ENCODE measurements around the gene RNF212. TPM values are rescaled to one million over a fixed set of nuclear protein-coding genes. Genes with fewer than 3 reads are reported as not detected.

The RNF212 gene
- total RNA-seq, 2 donors from 2014 or later: 7.1 to 15.3 TPM

GRCh38 chr4:1023895-1024740 lies 89.2 kb downstream of the RNF212 start:
- 94% methylated on average over 56 of the region's 83 CpGs for WGBS
- intact Hi-C loops (cut with DNase I): no loop called here
- Histone ChIP-seq H3K27me3 (replicated peaks; ENCODE audit: insufficient read depth) (no peaks in the 10 kb centered on the region), H3K4me1 (replicated peaks) (no peaks in the 10 kb centered on the region), H3K4me3 (no peak overlapping the region), H3K27ac (no peak overlapping the region), H3K9me3 (no peaks in the 10 kb centered on the region), H3K36me3 (no peaks in the 10 kb centered on the region)
- no peak for DNase-seq (ENCODE audit: low spot score)
- no peak for TF ChIP-seq POLR2A (IDR thresholded peaks at IDR 0.05)

DNA sequence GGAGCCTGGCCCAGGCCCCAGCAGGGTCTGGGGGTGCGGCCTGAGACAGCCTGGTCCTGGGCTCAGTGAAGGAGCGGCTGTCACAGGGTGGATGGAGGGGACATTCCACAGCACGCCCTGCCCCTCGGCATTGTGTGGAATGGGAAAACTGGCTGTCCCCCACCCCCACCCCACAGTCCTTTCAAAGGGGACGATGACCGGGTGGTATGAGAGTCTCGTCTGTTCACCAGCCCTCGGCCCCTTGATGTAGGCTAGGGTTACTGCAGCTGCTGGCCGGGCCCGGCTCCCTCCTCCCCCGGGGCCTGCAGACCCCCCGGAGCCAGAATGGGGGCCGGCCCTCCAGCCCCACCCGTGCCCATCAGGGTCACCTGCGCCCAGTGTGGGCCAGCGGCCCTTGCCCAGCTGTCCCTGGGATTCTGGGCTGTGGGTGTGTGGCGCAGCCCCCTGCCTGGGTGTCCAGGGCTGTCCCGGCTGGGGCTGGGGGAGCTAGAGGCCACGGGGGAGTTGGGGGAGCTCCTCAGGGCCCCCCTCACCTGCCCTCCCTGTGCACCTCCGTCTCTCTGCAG lies 90.2 kb downstream of the RNF212 start:
- intact Hi-C loops (cut with DNase I): no loop called here
- Histone ChIP-seq H3K4me1 (replicated peaks) (no peaks in the 10 kb centered on the region), H3K36me3 (no peaks in the 10 kb centered on the region), H3K27ac (no peak overlapping the region), H3K27me3 (replicated peaks; ENCODE audit: insufficient read depth) (no peaks in the 10 kb centered on the region), H3K9me3 (no peaks in the 10 kb centered on the region), H3K4me3 (no peak overlapping the region)
- WGBS: 97% methylated on average over 15 of the region's 20 CpGs
- TF ChIP-seq POLR2A (IDR thresholded peaks at IDR 0.05) (no peak), CTCF (IDR thresholded peaks at IDR 0.05) (no peak), POLR2AphosphoS5 (IDR thresholded peaks at IDR 0.05) (no peak)
- DNase-seq (ENCODE audit: low spot score): no peak

- TF ChIP-seq CTCF (IDR thresholded peaks at IDR 0.05) (no peak), POLR2A (IDR thresholded peaks at IDR 0.05) (no peak), POLR2AphosphoS5 (IDR thresholded peaks at IDR 0.05) (no peak)
- Histone ChIP-seq H3K27ac (no peak overlapping the region), H3K36me3 (no peaks in the 10 kb centered on the region), H3K4me3 (no peak overlapping the region), H3K9me3 (no peaks in the 10 kb centered on the region), H3K4me1 (replicated peaks) (no peaks in the 10 kb centered on the region), H3K27me3 (replicated peaks; ENCODE audit: insufficient read depth) (no peaks in the 10 kb centered on the region)
- DNase-seq (ENCODE audit: low spot score): no peak
- 71% methylated on average over 19 of the region's 19 CpGs for WGBS
- intact Hi-C loops (cut with DNase I): no loop called here
Observed at GRCh38 chr4:1022739-1023066, 90.7 kb downstream of the RNF212 start.

DNA sequence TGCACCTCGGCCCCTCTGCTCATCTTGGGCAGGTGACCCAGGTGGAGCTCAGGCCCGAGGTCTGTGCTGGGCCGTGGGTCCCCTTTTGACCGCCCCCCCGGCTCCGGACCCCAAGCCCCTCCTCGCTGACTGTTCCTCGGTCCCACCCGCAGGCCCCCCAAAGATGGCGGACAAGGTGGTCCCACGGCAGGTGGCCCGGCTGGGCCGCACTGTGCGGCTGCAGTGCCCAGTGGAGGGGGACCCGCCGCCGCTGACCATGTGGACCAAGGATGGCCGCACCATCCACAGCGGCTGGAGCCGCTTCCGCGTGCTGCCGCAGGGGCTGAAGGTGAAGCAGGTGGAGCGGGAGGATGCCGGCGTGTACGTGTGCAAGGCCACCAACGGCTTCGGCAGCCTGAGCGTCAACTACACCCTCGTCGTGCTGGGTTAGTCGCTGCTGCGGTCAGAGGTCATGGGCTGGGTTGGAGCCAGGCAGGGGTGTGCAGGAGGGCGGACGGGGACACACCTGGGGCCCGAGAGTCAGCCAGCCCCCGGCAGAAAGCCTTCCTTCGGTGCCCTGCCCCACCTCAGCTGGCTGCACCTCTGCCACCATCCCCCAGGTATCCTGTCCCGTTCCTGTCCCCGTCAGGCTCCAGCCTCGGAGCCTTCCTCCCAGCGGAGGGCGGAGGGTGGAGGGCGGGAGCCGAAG lies 91.2 kb downstream of the RNF212 start:
- Histone ChIP-seq H3K4me1 (replicated peaks) (no peaks in the 10 kb centered on the region), H3K36me3 (no peaks in the 10 kb centered on the region), H3K4me3 (no peak overlapping the region), H3K9me3 (no peaks in the 10 kb centered on the region), H3K27ac (no peak overlapping the region), H3K27me3 (replicated peaks; ENCODE audit: insufficient read depth) (no peaks in the 10 kb centered on the region)
- intact Hi-C loops (cut with DNase I): no loop called here
- TF ChIP-seq POLR2AphosphoS5 (IDR thresholded peaks at IDR 0.05) (no peak), CTCF (IDR thresholded peaks at IDR 0.05) (no peak), POLR2A (IDR thresholded peaks at IDR 0.05) (no peak)
- DNase-seq (ENCODE audit: low spot score): no peak
- WGBS: 89% methylated on average over 38 of the region's 46 CpGs

Small RNA genes within 50 kb of the gene (small RNA-seq; reads per million reads assigned to genes)
- gene RF00554: 0 reads per million in 2 donors

Other genes with a start within 250 kb of the RNF212 start
- 100 to 1,000 TPM; 158 to 181 TPM for gene GAK, start 181.2 kb downstream of the RNF212 start, total RNA-seq
- gene TMEM175, start 181.1 kb downstream of the RNF212 start, total RNA-seq: 10 to 100 TPM; 44.1 to 74.6 TPM
- gene DGKQ, start 140.0 kb downstream of the RNF212 start, total RNA-seq: 10 to 100 TPM; 10.4 to 17.1 TPM
- 10 to 100 TPM; 53.6 to 56.8 TPM for gene IDUA, start 126.5 kb downstream of the RNF212 start, total RNA-seq
- under 1 TPM; 0.27 to 0.34 TPM for gene SLC26A1, start 120.2 kb downstream of the RNF212 start, total RNA-seq
- gene FGFRL1, start 101.9 kb downstream of the RNF212 start, total RNA-seq: 10 to 100 TPM; 26.6 to 29.4 TPM
- gene SPON2, start 59.0 kb upstream of the RNF212 start, total RNA-seq: 100 to 1,000 TPM; 107 to 134 TPM
- gene CTBP1, start 135.6 kb upstream of the RNF212 start, total RNA-seq: 100 to 1,000 TPM; 173 to 264 TPM
- gene MAEA, start 176.3 kb upstream of the RNF212 start, total RNA-seq: 100 to 1,000 TPM in 1 of 2 donors, 10 to 100 TPM in 1; 76.0 to 110 TPM
- gene UVSSA, start 233.6 kb upstream of the RNF212 start, total RNA-seq: 10 to 100 TPM; 20.8 to 47.9 TPM